Measurements from ENCODE around the gene HIC2.
"Not testable (repeated sequence)": the region's sequence is repeated elsewhere in the genome, so short reads cannot be mapped to it uniquely, and the experiment has no call there.

The HIC2 gene

GRCh38 chr22:21435998-21436810 lies 19.0 kb downstream of the HIC2 start:
- not testable (repeated sequence) for DNase-seq

- DNase-seq: not testable (repeated sequence)
Measured at GRCh38 chr22:21438013-21438412, 20.8 kb downstream of the HIC2 start.

GRCh38 chr22:21440018-21440636 lies 23.0 kb downstream of the HIC2 start:
- DNase-seq: not testable (repeated sequence)

- DNase-seq: not testable (repeated sequence)
Measured at GRCh38 chr22:21440676-21441075, 23.5 kb downstream of the HIC2 start.

- not testable (repeated sequence) for DNase-seq
Measured at GRCh38 chr22:21441170-21441569, 24.0 kb downstream of the HIC2 start.

GRCh38 chr22:21442123-21442522 lies 25.0 kb downstream of the HIC2 start:
- not testable (repeated sequence) for DNase-seq

GRCh38 chr22:21442646-21443045 lies 25.5 kb downstream of the HIC2 start:
- not testable (repeated sequence) for DNase-seq

- no peak for DNase-seq
Measured at GRCh38 chr22:21443057-21443734, 26.0 kb downstream of the HIC2 start.

GRCh38 chr22:21443735-21444421 lies 26.7 kb downstream of the HIC2 start:
- no peak for DNase-seq

GRCh38 chr22:21444701-21445436 lies 27.7 kb downstream of the HIC2 start:
- no peak for DNase-seq

- DNase-seq: no peak
Measured at GRCh38 chr22:21445437-21446127, 28.4 kb downstream of the HIC2 start.

- DNase-seq: no peak
Measured at GRCh38 chr22:21446128-21446826, 29.1 kb downstream of the HIC2 start.

GRCh38 chr22:21446827-21447690 lies 29.9 kb downstream of the HIC2 start:
- no peak for DNase-seq

GRCh38 chr22:21447694-21448402 lies 30.7 kb downstream of the HIC2 start:
- no peak for DNase-seq

- DNase-seq: no peak
Measured at GRCh38 chr22:21448627-21449416, 31.7 kb downstream of the HIC2 start.

GRCh38 chr22:21449531-21450319 lies 32.6 kb downstream of the HIC2 start:
- DNase-seq: no peak

GRCh38 chr22:21450320-21450831 lies 33.2 kb downstream of the HIC2 start:
- DNase-seq: no peak

All from CD4-positive, alpha-beta T cell treated with Interleukin-17A for 4 hours (primary cell).